ENCODE results near the gene TBRG4.

Gene TBRG4

DNA sequence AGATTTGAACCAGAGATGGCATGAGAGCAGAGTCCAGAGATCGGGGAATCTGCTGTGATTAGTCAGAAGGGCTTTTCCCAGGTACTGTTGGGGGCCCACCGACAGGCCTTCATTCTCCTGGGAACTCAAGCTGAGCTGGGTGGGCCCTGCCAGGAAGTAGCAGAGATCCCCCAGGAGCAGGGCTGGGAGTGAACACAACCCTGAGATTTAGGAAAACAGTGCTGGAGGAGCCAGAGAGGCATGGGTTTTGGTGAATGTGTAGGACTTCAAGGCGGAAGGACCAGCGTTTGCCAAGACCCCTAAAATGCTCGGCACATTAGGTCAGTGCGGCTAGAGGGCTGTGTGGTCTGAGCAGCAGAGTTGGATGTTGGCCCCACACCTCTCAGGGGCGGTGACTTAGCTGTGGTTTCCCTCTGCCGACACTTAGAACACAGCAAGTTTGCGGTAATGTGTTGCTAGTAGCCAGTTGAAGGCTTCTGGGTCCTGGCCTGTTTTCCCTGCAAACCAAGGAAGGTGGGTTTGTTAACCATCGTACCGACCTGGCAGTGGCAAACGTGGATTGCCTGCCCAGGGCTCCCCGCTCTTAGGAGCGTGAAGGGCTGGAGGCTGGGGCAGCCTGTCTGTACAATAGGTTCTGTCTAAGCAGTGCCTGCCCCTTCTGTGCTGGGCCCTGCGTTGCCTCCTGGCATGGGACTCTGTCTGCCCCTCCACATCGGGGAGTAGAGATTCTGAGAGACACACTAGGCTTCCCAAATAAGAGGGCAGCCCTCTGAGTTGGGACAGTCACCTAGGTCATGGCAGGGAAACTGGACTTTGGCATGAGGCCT, 36.8 kb downstream of the TBRG4 start:
- DNase-seq (ENCODE audit: low read depth) = no peak

DNA sequence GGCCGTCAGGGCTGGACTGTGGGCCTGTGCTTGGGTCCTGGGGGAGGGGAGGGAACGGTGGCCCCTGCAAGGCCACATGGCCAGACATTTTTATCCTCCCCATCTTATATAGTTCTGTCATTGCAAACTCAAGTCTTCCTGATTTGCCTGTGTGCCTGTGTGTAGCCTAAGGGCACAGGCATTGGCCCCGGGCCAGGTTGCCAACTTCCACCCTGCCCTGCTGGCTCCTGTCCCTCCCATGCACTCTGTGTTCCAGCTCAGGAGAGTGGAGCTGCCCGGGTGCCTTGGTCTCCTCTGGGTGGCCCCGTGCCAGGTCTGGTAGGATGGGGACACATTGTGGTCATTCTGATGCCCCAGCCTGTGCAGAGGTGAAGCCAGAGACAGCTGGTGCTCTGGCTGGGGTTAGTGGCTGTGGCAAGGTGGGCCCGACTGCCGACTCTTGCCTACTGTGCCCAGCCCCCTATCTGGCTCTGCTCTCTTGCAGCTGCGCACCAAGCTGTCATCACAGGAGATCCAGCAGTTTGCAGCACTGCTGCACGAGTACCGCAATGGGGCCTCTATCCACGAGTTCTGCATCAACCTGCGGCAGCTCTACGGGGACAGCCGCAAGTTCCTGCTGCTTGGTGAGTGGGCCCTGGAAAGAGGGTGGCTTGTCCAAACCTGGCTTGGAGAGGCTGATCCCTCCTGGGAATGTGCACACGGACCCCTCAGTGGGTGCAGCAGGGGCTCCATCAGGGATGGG, 37.5 kb downstream of the TBRG4 start:
- DNase-seq (ENCODE audit: low read depth) = no peak

- DNase-seq (ENCODE audit: low read depth) = no peak
Observed at GRCh38 chr7:45073031-45073785, 38.3 kb downstream of the TBRG4 start.

DNA sequence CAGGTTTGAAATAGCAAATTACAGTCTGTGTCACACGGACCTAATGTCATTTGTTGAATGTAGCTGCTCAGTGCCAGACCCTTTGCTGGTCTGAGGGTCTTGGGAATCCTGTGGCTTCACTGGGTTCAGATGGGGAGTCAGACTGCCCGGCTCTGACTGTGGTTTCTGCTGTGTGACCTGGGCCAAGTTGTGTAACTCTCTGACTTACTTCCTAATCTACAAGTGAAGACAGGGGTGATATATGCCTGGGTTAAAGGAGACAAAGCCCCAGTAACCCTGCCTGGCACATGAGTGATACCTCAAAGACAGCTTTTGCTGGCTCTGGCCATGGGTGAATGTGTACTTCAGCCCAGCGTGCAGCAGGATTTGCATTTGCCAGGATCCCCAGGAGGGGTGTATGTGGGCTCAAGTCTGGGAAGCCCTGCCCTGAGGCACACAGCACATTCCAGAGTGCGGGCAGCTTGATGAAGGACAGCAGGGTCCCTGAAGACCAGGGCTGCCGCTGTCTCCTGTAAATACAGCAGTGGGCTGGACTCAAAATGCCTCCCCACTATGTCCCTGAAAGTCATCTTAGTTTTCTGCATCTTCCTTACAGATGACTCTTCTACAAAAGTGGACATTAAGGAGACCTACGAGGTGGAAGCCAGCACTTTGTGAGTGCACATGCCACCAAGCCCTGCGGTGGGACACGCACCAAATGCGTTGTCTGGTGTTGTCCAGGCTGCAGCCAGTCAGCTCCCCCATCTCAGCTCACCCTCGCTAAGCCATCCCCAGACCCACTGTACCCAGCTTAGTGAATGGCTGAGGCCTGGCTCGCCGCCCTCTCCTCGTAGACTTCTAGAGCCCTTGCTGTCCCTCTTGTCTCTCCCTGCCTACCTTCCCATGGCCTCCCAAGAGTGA, 39.1 kb downstream of the TBRG4 start:
- DNase-seq (ENCODE audit: low read depth) = no peak

DNA sequence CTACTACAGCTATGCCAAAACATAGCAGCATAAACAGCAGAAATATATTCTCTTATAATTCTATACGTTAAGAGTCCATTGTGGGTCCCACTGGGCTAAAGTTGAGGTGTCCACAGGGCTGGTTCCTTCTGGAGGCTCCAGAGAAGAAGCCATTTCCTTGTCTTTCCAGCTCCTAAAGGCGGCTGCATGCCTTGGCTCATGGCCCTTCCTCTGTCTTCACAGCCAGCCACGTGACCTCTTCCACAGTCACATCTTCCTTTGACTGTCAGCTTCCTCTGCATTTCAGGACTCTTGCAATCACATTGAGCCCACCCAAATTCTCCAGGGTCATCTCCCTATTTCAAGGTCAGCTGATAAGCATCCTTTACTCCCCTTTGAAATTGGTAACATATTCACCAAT, 40.0 kb downstream of the TBRG4 start:
- no peak for DNase-seq (ENCODE audit: low read depth)

DNA sequence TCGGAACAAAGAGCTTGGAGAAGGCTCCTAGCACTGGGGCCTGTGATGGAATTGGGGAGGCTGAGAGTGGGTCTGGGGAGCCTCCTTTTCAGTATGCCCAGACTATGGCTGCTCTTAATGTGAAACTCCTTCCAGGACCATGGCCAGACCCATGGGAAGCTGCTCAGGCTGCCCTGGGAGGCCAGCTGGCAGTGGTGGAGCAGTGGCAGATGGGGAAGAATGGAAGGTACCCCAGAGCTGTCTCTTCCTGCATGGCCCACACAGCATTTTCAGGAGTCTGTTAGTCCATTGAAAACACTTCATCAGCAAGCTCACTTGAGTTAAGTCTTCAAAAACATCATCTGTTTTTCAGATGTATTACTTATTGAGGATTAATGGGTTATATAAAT, 41.2 kb downstream of the TBRG4 start:
- DNase-seq (ENCODE audit: low read depth) = no peak

DNA sequence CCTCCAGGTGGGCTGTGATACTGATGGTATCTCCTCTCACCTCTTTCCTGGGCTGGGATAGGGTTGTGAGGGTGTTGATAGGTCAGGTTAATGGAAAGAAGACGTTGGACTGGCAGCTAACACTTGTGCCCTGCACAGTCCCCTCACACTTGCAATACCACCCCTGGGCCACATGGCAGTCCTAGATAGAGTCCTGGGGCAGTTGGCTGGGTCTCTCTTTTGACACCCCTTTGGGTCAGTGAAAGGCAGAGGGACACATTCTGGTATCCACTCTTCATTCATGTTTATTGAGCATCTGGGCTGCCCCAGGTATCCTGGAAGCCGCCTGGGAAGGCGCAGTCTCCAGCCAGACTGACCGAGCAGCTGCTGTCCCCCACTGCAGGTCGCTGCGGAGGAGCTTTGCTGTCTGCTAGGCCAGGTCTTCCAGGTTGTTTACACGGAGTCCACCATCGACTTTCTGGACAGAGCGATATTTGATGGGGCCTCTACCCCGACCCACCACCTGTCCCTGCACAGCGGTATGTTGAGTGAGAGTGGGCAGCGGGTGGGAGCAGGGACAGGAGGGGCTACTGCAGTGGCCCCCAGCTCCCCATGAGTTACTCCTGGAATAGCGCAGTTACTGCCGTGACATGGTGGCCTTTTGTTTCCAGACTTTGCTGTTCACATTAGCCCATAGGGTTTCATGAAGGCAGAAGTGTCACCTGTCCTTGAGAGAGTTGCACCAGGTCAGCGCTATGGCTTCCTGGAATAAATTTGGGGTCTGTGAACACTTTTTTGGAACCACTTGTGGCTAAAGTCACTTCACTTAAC, 41.8 kb downstream of the TBRG4 start:
- no peak for DNase-seq (ENCODE audit: low read depth)

DNA sequence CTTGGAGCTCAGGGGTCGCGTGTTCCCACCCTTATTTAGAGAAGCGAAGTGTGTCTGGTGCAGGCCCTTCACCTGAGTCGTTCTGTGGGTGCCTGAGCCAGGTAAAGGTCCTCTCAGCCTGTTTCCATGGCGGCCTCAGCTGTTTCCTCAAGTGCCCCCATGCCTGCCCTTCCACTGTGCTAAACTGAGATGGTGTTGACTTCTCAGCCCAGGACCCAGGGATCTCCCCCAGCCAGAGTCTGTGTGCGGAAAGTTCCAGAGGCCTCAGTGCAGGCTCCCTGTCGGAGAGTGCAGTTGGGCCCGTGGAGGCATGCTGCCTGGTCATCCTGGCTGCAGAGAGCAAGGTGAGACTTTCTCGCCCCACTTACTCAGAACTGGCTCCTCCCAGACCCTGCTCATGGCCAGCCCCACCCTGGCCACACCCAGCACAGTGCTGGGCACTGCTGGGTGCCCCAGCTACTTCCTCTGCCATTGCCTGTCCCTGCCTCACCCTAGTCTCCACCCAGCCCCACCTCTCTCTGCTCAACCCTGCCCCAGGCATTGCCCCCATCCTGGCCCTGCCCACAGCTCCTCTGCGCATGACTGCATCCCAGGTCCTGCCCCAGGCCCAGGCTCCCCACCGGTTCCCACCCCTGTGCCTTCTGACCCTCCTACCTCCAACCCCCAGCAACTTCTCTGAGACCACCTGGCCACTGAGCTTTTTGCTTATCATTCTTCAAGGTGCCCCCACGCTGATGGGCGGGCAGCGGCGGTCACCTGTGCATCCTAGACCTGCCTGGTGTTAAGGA, 43.1 kb downstream of the TBRG4 start:
- no peak for DNase-seq (ENCODE audit: low read depth)

DNA sequence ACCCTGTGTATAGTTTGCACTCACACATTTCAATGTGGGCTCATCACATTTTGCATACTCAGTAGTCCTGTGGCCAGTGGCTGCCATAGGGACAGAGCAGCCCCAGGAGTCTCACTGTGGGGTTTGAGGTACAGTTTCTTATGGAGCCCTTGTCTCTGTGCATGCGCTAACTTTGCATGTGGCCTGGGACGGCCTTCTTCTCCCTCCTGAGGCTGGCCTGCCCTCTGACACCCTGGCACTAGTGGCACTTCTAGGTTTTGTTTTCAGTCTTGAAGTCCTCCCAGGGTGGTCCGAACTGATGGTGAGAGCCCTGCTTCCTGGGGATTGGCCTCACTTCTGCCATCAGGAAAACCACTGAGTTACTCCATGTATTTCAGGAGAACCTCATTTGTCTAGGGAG, 43.9 kb downstream of the TBRG4 start:
- no peak for DNase-seq (ENCODE audit: low read depth)

DNA sequence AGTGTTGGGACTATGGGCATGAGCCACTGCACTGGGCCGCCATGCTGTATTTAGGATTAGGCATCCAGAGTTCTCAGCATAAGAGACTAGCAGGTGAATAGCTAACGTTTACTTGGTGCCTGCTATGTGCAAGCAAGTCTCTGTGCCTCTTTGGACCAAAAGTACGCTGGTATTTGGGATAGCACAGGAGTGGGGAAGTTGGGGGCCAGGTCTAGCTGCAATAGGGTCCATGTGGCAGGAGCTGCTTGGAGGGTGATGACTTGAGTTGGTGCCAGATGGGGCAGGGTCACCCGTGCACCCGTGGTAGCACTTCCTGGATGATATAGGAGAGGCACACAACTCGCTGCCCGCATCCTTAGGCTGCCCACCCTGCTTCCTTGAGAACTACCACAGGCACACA, 45.1 kb downstream of the TBRG4 start:
- no peak for DNase-seq (ENCODE audit: low read depth)

DNA sequence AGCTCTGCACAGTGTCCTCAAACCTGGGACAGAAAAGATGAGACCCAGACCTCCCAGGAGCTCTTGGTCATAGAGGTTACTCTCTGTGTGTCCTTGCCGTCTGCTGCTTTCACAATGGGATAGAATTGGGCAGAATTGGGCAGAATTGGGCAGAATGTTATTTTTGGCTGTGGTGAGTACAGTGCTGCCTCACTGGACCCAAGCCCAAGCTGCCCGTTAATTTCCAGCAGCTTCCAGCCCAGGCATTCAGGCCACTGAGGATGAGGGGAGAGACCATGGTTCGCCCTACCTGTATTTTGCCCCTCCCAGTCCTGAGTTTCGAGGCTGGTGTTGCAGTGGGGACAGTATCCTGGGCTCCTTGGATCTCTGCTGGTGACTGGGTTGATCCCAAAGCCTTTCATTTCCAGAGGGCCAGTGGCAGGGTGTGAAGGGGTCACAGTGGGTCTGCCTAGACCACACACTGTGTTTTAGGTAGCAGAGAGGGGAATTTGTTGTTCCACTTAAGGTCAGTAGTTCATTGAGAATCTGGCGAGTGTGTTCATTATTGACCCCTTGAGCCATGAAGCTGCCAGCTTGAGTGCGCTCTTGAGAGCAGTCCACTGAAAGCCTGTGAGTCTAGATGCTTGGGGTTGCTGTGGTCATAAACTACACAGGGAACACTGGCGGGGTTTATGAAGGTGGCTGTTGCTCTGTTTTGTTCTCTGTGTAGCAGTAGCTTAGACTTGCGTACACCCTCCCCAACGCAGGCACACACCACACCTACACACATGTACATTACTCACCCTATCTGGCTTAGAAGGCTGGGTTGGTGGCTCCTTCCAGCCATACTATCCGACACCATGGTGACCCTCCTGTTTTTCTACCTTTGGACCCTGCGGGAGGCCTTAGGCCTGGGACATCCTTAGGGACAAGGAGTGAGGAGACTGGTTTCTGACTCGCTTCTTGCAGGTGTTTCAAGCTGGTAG, 46.2 kb downstream of the TBRG4 start:
- no peak for DNase-seq (ENCODE audit: low read depth)

DNA sequence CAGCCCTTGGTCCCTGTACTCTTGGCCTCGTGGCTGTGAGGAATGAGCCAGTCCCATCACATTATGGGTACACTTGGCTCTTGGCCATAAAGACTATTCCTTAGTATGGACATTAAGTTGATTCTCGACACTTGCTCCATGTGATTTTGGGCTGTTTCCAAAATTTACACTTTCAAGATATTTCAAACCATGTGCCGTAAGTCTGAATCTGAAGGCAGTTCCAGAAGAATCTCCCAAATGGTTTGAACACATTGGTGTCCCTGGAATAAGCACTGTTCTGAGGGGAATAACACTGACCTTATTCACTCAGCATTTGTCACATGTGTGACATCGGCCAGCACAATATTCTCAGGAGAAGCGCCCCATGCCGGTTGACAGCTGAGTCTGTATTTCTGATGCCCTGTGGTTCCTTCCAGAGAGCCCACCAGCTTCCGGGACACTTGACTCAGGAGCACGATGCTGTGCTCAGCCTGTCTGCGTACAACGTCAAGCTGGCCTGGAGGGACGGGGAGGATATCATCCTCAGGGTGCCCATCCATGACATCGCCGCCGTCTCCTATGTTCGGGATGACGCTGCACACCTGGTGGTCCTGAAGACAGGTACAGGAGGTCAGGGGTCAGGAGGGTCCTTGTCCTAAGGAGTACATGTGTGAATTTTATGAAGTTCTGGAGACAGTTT, 47.3 kb downstream of the TBRG4 start:
- DNase-seq (ENCODE audit: low read depth) = no peak

DNA sequence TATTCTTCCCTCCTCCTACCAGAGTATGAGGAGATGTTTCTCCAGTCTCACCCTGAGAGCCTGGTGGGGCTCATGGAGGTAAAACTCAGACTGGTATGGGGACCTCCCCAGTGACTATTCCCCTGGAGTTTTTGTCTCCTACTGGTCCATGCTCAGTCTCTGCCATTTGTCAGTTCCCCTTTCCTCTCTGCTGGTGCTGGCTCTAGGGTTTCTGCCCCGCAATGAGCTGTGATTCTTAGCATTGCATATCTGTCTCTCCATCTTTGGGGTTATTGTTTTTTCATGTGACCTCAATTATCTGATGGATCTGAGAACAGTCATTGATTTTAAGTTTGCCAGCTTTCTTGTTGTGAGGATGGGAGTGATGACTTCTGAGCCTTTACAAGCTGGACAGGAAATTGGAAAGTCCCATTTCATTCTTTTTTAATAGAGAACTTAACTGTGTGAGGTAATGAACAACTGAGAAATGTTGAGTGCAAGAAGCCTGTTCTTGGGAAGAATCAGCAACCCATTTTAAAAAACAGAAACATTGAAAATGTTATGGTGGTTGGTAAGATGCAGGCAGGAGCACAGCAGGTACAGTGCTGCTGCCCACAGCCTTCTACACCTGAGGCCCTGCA, 49.6 kb downstream of the TBRG4 start:
- DNase-seq (ENCODE audit: low read depth) = no peak

- no peak for DNase-seq (ENCODE audit: low read depth)
Observed at GRCh38 chr7:45061352-45061751, 50.1 kb downstream of the TBRG4 start.

- no peak for DNase-seq (ENCODE audit: low read depth)
Observed at GRCh38 chr7:45060295-45060694, 51.2 kb downstream of the TBRG4 start.

- no peak for DNase-seq (ENCODE audit: low read depth)
Observed at GRCh38 chr7:45057878-45058277, 53.6 kb downstream of the TBRG4 start.

- no peak for DNase-seq (ENCODE audit: low read depth)
Observed at GRCh38 chr7:45055594-45056219, 55.8 kb downstream of the TBRG4 start.
